NOMO-1 treated with dmso at 0.1 percent for 144 hours (cell line): ENCODE data around the gene DIAPH2.

Experiments
- DNase-seq: peaks from one replicate; lab custom pipeline; 2025; ENCODE audit not compliant: unreplicated experiment; lab: John Stamatoyannopoulos, UW

Gene DIAPH2

GRCh38 chrX:97538745-97539144 lies 854.1 kb downstream of the DIAPH2 start:
- DNase-seq = no peak

- no peak for DNase-seq
These were observed 855.4 kb downstream of the DIAPH2 start for GRCh38 chrX:97539970-97540519.

- no peak for DNase-seq
These were observed 863.4 kb downstream of the DIAPH2 start for GRCh38 chrX:97547877-97548578.

GRCh38 chrX:97551821-97552220 lies 867.2 kb downstream of the DIAPH2 start:
- no peak for DNase-seq

GRCh38 chrX:97553833-97554232 lies 869.2 kb downstream of the DIAPH2 start:
- DNase-seq = no peak

GRCh38 chrX:97556359-97556758 lies 871.7 kb downstream of the DIAPH2 start:
- no peak for DNase-seq

- DNase-seq = peak; percentile 80
These were observed 879.0 kb downstream of the DIAPH2 start for GRCh38 chrX:97563531-97564133.

- no peak for DNase-seq
These were observed 879.9 kb downstream of the DIAPH2 start for GRCh38 chrX:97564496-97564895.

- no peak for DNase-seq
These were observed 902.5 kb downstream of the DIAPH2 start for GRCh38 chrX:97587171-97587570.

- DNase-seq = no peak
These were observed 910.1 kb downstream of the DIAPH2 start for GRCh38 chrX:97594646-97595224.

GRCh38 chrX:97597954-97598353 lies 913.3 kb downstream of the DIAPH2 start:
- DNase-seq = no peak

- DNase-seq = no peak
These were observed 918.0 kb downstream of the DIAPH2 start for GRCh38 chrX:97602465-97603258.

GRCh38 chrX:97605271-97605670 lies 920.6 kb downstream of the DIAPH2 start:
- DNase-seq = no peak

- DNase-seq = no peak
These were observed 924.7 kb downstream of the DIAPH2 start for GRCh38 chrX:97609357-97609756.

GRCh38 chrX:97609938-97610337 lies 925.3 kb downstream of the DIAPH2 start:
- no peak for DNase-seq

- DNase-seq = no peak
These were observed 932.4 kb downstream of the DIAPH2 start for GRCh38 chrX:97616883-97617530.

- no peak for DNase-seq
These were observed 934.9 kb downstream of the DIAPH2 start for GRCh38 chrX:97619499-97619898.

GRCh38 chrX:97622111-97622510 lies 937.5 kb downstream of the DIAPH2 start:
- DNase-seq = no peak

- no peak for DNase-seq
These were observed 943.7 kb downstream of the DIAPH2 start for GRCh38 chrX:97628326-97628725.

- no peak for DNase-seq
These were observed 944.4 kb downstream of the DIAPH2 start for GRCh38 chrX:97628807-97629596.
